Measurements from ENCODE around the gene SMC1B.

- TF ChIP-seq POLR2AphosphoS5 (IDR thresholded peaks at IDR 0.05) (no peak), EZH2 (IDR thresholded peaks at IDR 0.05; ENCODE audit: borderline replicate concordance, insufficient read depth, low read length, poor library complexity, severe bottlenecking) (no peak)
Observed at GRCh38 chr22:45308957-45309421, 104.4 kb downstream of the SMC1B start.
